ENCODE results near the gene DHRS2.

DNA sequence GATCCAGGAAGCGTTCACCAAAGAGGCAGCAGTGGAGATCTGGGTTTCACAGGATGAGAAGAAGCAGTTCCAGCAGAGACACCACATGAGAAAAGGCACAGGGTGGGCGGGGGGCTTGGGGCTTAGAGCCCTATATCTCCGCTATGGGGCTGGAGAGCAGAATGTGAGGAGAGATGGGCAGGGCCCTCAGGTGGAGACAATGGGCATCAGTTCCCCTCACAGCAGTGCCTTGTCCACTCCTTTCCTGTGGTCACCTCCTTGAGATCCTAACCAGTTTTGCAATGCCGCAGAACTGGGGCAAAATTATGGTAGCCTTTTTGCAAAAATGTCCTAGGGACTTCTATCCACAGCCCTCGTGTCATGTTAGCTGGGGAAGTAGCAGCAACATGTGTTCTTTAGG lies 27.5 kb downstream of the DHRS2 start:
- no peak for TF ChIP-seq MXI1 (IDR thresholded peaks at IDR 0.05; ENCODE audit: borderline replicate concordance, low read depth, low read length)
- no peak for TF ChIP-seq ZNF619 (CRISPR knock-in tag; IDR thresholded peaks at IDR 0.05)
- TF ChIP-seq FOXP1 (IDR thresholded peaks at IDR 0.05) = no peak
- no peak for TF ChIP-seq FOXP1 (CRISPR knock-in tag; IDR thresholded peaks at IDR 0.05)
- no peak for TF ChIP-seq HNRNPH1 (optimal IDR thresholded peaks at IDR 0.05; ENCODE audit: low read depth, low read length)
- no peak for TF ChIP-seq TBP (CRISPR knock-in tag; IDR thresholded peaks at IDR 0.05)
- no peak for TF ChIP-seq CTCF (CRISPR knock-in tag; IDR thresholded peaks at IDR 0.05)
- no peak for TF ChIP-seq MAZ (IDR thresholded peaks at IDR 0.05; ENCODE audit: borderline replicate concordance, low read depth, low read length)
- no peak for TF ChIP-seq MAZ (CRISPR knock-in tag; IDR thresholded peaks at IDR 0.05; ENCODE audit: low read depth)
- no peak for TF ChIP-seq PHF8 (CRISPR knock-in tag; IDR thresholded peaks at IDR 0.05)
- no peak for TF ChIP-seq POLR2A (IDR thresholded peaks at IDR 0.05; ENCODE audit: insufficient read depth in 1 of 2, low read depth in 2 of 2, low read length in 2 of 2)

Measured in HepG2 (cell line).